Measurements from ENCODE around the gene THOC6. TPM values are rescaled to one million over a fixed set of nuclear protein-coding genes. Genes with fewer than 3 reads are reported as not detected.

Gene THOC6
- total and polyA plus RNA-seq, 4 donors: 10.8 to 14.8 (median 11.7) TPM

DNA sequence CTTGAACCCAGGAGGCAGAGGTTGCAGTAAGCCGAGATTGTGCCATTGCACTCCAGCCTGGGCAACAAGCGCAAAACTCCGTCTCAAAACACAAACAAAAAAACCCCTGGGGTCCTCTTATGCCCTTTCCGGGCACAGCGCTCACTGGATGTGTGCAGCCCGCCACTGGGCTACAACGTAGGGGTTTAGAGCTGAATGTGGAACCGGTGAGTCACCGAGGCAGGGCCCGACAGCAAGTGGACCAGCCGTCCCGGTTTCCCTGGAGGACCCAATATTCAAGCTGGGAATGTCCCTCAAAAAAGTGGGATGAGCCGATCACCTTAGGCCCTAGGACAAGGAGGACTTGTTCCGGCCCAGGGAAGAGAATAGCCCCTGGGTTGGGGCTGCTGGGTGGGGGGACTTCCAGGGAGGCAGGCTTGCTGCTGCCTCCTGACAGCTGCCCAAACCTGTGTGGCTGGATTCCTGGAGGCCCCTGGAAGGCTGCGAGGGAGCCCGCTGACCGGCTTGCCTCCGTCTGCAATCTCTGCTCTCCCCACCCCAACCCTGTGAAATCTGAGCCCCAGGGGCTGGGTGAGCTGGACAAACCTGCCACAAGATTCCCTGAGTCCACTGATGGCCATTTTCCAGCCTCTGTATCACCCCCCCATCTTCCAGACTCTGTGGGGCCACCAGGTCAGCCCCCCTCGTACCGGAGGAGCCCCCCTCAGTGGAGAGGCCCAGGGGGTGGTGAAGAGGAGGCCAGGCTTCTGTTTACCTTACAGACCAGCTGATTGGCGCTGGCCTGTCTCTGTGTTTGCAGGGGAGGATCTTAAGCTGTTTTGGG lies 14.1 kb upstream of the THOC6 start:
- TF ChIP-seq SP1 (IDR thresholded peaks at IDR 0.05) (peak; percentile 33), FOXA1 (IDR thresholded peaks at IDR 0.05) (no peak), HNF4G (IDR thresholded peaks at IDR 0.05) (no peak), NR2F2 (IDR thresholded peaks at IDR 0.05) (no peak), RAD21 (IDR thresholded peaks at IDR 0.05) (no peak)
- no peaks in the 10 kb centered on the region for H3K9me3 ChIP-seq (ENCODE audit: control insufficient read depth in 4 of 4, low read length in 3 of 4)
- no peak overlapping the region for H3K4me3 ChIP-seq (ENCODE audit: low read depth in 1 of 3, low read length in 3 of 3)
- H3K27ac ChIP-seq (ENCODE audit: low read depth in 1 of 2, low read length in 2 of 2): no peak overlapping the region
- H3K27me3 ChIP-seq (ENCODE audit: control insufficient read depth in 4 of 4, insufficient read depth in 4 of 4, low read length in 3 of 4): no peaks in the 10 kb centered on the region
- DNase-seq (ENCODE audit: low spot score): no peak
- H3K9ac ChIP-seq (ENCODE audit: low read depth in 1 of 2, low read length in 2 of 2): no peak overlapping the region
- peaks cover 22 to 53% (median 34%) of the 10 kb centered on the region in 4 donors for H3K4me1 ChIP-seq (ENCODE audit: control insufficient read depth in 4 of 4, insufficient read depth in 4 of 4, low read length in 3 of 4)
- H3K36me3 ChIP-seq (ENCODE audit: control insufficient read depth in 4 of 4, insufficient read depth in 3 of 4, low read depth in 1 of 4, low read length in 3 of 4): no peaks in the 10 kb centered on the region
- 72% methylated on average over 21 of the region's 21 CpGs for WGBS

DNA sequence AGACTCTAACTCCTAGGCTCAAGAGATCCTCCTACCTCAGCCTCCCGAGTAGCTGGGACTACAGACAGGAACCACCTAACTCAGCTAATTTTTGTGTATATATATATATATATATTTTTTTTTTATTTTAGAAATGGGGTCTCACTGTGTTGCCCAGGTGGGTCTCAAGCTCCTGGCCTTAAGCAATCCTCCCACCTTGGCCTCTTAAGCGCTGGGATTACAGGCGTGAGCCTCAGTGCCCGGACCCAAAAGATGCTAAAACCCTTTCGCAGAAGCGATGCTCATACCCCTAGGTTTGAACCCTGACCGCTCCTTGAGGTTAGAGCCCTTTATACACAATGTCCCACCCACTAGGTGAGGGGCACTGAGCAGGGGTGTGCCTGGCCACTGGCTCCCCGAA lies 13.3 kb upstream of the THOC6 start:
- Histone ChIP-seq H3K9ac (ENCODE audit: low read depth in 1 of 2, low read length in 2 of 2) (no peak overlapping the region), H3K4me3 (ENCODE audit: low read depth in 1 of 3, low read length in 3 of 3) (no peak overlapping the region), H3K4me1 (ENCODE audit: control insufficient read depth in 4 of 4, insufficient read depth in 4 of 4, low read length in 3 of 4) (peaks cover 22 to 53% (median 34%) of the 10 kb centered on the region in 4 donors), H3K27me3 (ENCODE audit: control insufficient read depth in 4 of 4, insufficient read depth in 4 of 4, low read length in 3 of 4) (no peaks in the 10 kb centered on the region), H3K9me3 (ENCODE audit: control insufficient read depth in 4 of 4, low read length in 3 of 4) (no peaks in the 10 kb centered on the region), H3K36me3 (ENCODE audit: control insufficient read depth in 4 of 4, insufficient read depth in 3 of 4, low read depth in 1 of 4, low read length in 3 of 4) (no peaks in the 10 kb centered on the region), H3K27ac (ENCODE audit: low read depth in 1 of 2, low read length in 2 of 2) (no peak overlapping the region)
- DNase-seq (ENCODE audit: low spot score): no peak
- WGBS: 95% methylated on average over 8 of the region's 8 CpGs
- no peak for TF ChIP-seq HNF4A (conservative IDR thresholded peaks at IDR 0.05)
- TF ChIP-seq, protein P1, sequence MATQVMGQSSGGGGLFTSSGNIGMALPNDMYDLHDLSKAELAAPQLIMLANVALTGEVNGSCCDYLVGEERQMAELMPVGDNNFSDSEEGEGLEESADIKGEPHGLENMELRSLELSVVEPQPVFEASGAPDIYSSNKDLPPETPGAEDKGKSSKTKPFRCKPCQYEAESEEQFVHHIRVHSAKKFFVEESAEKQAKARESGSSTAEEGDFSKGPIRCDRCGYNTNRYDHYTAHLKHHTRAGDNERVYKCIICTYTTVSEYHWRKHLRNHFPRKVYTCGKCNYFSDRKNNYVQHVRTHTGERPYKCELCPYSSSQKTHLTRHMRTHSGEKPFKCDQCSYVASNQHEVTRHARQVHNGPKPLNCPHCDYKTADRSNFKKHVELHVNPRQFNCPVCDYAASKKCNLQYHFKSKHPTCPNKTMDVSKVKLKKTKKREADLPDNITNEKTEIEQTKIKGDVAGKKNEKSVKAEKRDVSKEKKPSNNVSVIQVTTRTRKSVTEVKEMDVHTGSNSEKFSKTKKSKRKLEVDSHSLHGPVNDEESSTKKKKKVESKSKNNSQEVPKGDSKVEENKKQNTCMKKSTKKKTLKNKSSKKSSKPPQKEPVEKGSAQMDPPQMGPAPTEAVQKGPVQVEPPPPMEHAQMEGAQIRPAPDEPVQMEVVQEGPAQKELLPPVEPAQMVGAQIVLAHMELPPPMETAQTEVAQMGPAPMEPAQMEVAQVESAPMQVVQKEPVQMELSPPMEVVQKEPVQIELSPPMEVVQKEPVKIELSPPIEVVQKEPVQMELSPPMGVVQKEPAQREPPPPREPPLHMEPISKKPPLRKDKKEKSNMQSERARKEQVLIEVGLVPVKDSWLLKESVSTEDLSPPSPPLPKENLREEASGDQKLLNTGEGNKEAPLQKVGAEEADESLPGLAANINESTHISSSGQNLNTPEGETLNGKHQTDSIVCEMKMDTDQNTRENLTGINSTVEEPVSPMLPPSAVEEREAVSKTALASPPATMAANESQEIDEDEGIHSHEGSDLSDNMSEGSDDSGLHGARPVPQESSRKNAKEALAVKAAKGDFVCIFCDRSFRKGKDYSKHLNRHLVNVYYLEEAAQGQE (IDR thresholded peaks at IDR 0.05): no peak

DNA sequence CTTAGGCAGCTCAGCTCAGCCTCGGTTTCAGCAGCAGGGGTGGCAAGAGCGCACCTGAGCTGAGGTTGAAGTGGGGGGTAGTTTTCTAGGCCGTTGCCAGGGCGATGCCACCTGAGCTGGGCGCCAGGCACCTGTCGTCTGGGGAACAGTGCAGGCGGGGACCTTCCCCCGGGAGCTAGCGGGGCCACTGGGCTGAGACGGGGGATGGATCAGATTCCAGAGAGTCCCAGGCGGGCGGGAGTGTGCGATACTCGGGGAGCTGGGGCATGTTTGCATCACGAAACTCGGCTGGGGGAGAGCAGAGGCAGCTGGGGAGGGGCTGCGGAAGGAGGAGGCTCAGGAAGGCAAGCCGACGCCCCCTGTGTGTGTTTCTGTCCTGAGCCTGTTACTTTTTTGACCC lies 11.6 kb upstream of the THOC6 start:
- Histone ChIP-seq H3K27me3 (ENCODE audit: control insufficient read depth in 4 of 4, insufficient read depth in 4 of 4, low read length in 3 of 4) (no peaks in the 10 kb centered on the region), H3K4me1 (ENCODE audit: control insufficient read depth in 4 of 4, insufficient read depth in 4 of 4, low read length in 3 of 4) (peaks cover 12 to 38% (median 22%) of the 10 kb centered on the region in 4 donors), H3K9ac (ENCODE audit: low read depth in 1 of 2, low read length in 2 of 2) (no peak overlapping the region), H3K4me3 (ENCODE audit: low read depth in 1 of 3, low read length in 3 of 3) (no peak overlapping the region), H3K9me3 (ENCODE audit: control insufficient read depth in 4 of 4, low read length in 3 of 4) (no peaks in the 10 kb centered on the region), H3K27ac (ENCODE audit: low read depth in 1 of 2, low read length in 2 of 2) (no peak overlapping the region), H3K36me3 (ENCODE audit: control insufficient read depth in 4 of 4, insufficient read depth in 3 of 4, low read depth in 1 of 4, low read length in 3 of 4) (no peaks in the 10 kb centered on the region)
- DNase-seq (ENCODE audit: low spot score): no peak
- TF ChIP-seq SP1 (IDR thresholded peaks at IDR 0.05): no peak
- TF ChIP-seq, protein P2, sequence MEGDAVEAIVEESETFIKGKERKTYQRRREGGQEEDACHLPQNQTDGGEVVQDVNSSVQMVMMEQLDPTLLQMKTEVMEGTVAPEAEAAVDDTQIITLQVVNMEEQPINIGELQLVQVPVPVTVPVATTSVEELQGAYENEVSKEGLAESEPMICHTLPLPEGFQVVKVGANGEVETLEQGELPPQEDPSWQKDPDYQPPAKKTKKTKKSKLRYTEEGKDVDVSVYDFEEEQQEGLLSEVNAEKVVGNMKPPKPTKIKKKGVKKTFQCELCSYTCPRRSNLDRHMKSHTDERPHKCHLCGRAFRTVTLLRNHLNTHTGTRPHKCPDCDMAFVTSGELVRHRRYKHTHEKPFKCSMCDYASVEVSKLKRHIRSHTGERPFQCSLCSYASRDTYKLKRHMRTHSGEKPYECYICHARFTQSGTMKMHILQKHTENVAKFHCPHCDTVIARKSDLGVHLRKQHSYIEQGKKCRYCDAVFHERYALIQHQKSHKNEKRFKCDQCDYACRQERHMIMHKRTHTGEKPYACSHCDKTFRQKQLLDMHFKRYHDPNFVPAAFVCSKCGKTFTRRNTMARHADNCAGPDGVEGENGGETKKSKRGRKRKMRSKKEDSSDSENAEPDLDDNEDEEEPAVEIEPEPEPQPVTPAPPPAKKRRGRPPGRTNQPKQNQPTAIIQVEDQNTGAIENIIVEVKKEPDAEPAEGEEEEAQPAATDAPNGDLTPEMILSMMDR (IDR thresholded peaks at IDR 0.05; ENCODE audit: low read depth, low read length, missing input control): no peak
- no peak for TF ChIP-seq YY1 (IDR thresholded peaks at IDR 0.05)
- 59% methylated on average over 19 of the region's 19 CpGs for WGBS
